ENCODE data around the gene HOXD10. TPM values are rescaled to one million over a fixed set of nuclear protein-coding genes. Genes with fewer than 3 reads are reported as not detected.

HOXD10 gene
- total RNA-seq, 1 donor from 2014 or later: not detected

GRCh38 chr2:176085120-176085788 is 31.3 kb upstream of the HOXD10 start:
- Histone ChIP-seq H3K27ac (no peak overlapping the region), H3K4me1 (peaks cover 21% of the 10 kb centered on the region), H3K36me3 (no peaks in the 10 kb centered on the region), H3K27me3 (ENCODE audit: low read depth) (peaks cover 100% of the 10 kb centered on the region), H3K9me3 (no peaks in the 10 kb centered on the region), H3K4me3 (no peak overlapping the region)
- ATAC-seq (no peak), DNase-seq (no peak)
- TF ChIP-seq, protein P1, sequence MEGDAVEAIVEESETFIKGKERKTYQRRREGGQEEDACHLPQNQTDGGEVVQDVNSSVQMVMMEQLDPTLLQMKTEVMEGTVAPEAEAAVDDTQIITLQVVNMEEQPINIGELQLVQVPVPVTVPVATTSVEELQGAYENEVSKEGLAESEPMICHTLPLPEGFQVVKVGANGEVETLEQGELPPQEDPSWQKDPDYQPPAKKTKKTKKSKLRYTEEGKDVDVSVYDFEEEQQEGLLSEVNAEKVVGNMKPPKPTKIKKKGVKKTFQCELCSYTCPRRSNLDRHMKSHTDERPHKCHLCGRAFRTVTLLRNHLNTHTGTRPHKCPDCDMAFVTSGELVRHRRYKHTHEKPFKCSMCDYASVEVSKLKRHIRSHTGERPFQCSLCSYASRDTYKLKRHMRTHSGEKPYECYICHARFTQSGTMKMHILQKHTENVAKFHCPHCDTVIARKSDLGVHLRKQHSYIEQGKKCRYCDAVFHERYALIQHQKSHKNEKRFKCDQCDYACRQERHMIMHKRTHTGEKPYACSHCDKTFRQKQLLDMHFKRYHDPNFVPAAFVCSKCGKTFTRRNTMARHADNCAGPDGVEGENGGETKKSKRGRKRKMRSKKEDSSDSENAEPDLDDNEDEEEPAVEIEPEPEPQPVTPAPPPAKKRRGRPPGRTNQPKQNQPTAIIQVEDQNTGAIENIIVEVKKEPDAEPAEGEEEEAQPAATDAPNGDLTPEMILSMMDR (IDR thresholded peaks at IDR 0.05): no peak
- intact Hi-C loops (cut with DNase I): no loop called here

DNA sequence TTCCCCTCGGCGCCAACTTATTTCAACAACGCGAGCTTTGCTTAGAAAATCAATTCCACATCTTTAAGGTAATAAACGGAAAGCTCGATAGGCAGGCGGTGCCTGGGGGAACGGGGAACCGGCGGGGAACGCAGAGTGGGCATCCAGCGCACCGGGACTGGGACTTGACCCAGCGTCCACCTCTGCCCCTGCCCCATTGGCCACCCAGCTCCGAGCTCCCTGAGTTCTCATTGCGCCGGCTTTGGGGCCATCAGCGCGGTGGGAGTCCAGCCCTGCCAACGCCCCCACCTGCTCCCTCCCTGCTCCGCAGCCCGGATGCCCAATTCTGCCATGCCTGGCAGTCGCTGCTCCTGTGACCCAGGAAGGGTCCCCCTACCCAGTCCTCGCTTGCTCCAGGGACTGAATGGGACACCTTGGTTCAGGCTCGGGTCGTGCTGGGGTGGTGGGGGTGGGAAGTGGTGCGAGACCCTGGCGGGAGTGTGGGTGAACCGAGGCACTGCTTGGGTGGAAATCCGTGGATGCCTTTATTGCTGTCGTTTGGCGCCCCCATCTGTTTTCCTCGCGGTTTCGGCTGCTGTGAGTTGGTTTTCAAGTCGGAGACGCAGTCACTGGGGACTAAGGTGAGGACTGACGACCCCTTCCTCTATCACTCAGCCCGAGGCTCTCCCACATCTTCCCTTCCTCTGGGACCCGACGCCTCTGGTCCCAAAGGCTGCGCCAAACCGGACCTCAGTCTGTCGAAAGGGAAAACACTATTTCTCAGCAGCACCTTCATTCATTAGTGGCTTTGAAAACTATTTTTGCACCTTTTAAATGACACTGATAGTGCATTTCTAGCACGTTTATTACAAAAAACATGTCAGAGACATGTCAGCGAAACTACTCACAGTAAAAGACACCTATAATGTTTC is 30.5 kb upstream of the HOXD10 start:
- H3K4me1 ChIP-seq: peaks cover 21% of the 10 kb centered on the region
- H3K27ac ChIP-seq: no peak overlapping the region
- H3K4me3 ChIP-seq: no peak overlapping the region
- H3K27me3 ChIP-seq (ENCODE audit: low read depth): peaks cover 100% of the 10 kb centered on the region
- ATAC-seq: peak; percentile 11 to 17
- no peaks in the 10 kb centered on the region for H3K36me3 ChIP-seq
- intact Hi-C loops (cut with DNase I): no loop called here
- TF ChIP-seq, protein P1 (IDR thresholded peaks at IDR 0.05): peak; percentile 26
- no peaks in the 10 kb centered on the region for H3K9me3 ChIP-seq
- no peak for DNase-seq

GRCh38 chr2:176087330-176088047 is 29.1 kb upstream of the HOXD10 start:
- Histone ChIP-seq H3K4me3 (peak overlapping the region; percentile 30), H3K27me3 (ENCODE audit: low read depth) (peaks cover 100% of the 10 kb centered on the region), H3K9me3 (no peaks in the 10 kb centered on the region), H3K4me1 (peaks cover 21% of the 10 kb centered on the region), H3K36me3 (no peaks in the 10 kb centered on the region), H3K27ac (no peak overlapping the region)
- DNase-seq (no peak), ATAC-seq (no peak)
- TF ChIP-seq, protein P1 (IDR thresholded peaks at IDR 0.05): no peak
- intact Hi-C loops (cut with DNase I): no loop called here

DNA sequence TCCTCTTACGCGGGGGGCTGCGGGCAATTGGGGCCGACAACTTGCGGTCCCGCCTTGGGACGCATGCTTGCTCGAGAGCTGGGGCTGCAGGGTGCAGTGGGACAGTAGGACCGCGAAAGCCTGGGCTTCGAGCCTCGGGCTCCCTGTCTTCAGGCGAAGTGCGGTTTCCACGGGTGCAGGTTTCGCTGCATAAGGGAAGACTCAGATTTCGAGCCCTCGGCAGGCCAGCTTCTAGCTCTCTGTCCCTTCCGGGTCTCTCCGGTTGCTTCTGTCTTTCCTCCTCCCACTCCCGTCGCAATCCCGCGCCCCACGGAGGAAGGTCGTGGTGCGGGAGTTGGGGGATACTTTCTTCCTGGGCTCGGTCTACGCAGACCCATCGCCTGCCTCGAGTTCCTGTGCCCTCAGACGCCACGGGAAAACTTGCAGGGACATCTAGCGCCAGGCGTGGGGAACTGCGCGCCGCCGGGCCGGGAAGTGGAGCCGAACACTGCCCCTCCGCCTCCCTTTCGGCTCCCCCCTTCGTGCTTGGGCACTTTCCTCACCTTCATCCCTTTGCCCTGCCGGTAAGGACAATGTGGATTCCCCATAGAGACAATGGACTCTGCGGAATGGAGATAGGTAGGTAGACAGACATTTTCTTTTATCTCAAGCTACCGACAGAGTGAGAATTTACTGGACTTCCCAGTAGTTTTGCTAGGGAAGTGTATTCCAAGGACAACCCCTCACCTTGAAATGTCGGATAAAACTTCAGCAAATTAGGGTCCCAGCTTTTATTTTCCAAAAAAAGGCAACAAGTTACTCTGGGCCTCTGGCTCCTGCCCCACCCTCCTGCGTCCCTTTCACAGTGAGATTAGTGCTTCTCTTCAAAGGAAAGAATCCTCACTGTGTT is 28.3 kb upstream of the HOXD10 start:
- peak; percentile 64 for DNase-seq
- Histone ChIP-seq H3K27me3 (ENCODE audit: low read depth) (peaks cover 100% of the 10 kb centered on the region), H3K9me3 (no peaks in the 10 kb centered on the region), H3K27ac (no peak overlapping the region), H3K4me3 (peak overlapping the region; percentile 30), H3K4me1 (peaks cover 19% of the 10 kb centered on the region), H3K36me3 (no peaks in the 10 kb centered on the region)
- intact Hi-C loops (cut with DNase I): no loop called here
- peak; percentile 56 to 82 for ATAC-seq
- TF ChIP-seq, protein P1 (IDR thresholded peaks at IDR 0.05): peak; percentile 73

Measured in lower lobe of right lung (tissue), 2 donors.